HG03103 (cell line): Measurements from ENCODE around the gene OVOL2.
"Not testable (repeated sequence)": the region's sequence is repeated elsewhere in the genome, so short reads cannot be mapped to it uniquely, and the experiment has no call there.

Experiments used
- ATAC-seq: cut with Tn5 transposase; IDR thresholded peaks from one replicate; pipeline ENCODE4 v1.9.1; 2021; ENCODE audit warnings: low read depth; ENCODE audit not compliant: unreplicated experiment

OVOL2 gene

DNA sequence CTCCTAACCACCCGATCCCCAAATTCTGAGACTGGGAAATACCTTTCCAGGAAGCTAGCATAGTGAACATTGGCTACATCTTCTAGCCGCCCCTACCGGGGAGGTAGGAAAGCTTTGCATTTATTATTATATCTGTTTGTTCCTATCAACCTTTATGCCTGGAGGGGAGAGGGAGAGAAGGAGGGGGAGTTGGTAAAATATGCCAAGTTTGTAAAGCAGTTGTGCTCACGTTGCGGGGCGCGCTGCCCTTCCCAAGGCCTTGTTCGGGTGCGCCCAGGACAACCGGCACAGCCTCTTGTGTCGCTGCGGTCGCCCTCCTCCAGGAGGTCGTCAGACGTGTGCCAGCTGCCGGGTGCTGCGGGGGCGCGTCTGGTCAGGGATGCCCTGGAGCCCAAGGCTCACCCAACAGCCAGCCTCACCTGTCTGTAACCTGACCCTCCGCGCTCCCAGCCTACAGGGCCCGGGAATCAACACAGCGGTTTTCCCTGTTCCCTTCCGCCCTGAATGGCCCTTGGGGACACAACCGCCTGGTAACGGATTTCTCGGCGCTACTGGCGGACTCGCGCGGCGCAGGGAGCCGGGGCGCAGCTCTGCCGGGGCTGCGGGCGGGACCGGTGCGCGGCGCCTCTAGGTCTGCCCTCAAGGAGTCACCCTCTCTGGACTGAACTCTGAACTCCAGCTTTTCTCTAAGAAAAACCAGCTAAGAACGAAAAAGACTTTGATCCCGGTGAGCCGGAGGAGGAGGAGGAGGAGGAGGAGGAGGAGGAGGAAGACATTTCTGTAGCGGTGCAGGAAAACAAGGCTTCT is 1.1 kb upstream of the OVOL2 start:
- no peak for ATAC-seq

- ATAC-seq, result no peak
Observed at GRCh38 chr20:18057994-18058349, 256 bp upstream of the OVOL2 start.

- no peak for ATAC-seq
Observed at GRCh38 chr20:18056174-18057100, 1.3 kb downstream of the OVOL2 start.

DNA sequence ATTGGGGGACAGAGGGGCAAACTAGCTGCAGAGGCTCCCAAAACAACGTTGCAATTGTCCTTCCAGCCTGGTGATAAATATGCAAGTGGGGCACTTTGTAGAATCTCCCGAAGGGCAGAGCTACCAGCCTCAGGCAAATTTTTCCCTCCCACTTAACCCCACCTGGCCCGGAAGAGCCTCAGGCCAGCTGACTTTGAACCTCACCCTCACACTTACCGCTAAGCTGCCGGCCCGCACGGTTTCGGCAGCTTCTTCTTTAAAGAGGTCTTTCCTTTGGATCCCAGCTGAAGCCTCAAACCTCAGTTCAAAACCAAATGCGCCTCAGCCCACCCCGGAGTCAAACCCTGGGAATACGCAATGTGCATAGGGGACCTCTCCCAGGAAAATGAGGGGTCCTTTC is 2.5 kb downstream of the OVOL2 start:
- ATAC-seq, result no peak

DNA sequence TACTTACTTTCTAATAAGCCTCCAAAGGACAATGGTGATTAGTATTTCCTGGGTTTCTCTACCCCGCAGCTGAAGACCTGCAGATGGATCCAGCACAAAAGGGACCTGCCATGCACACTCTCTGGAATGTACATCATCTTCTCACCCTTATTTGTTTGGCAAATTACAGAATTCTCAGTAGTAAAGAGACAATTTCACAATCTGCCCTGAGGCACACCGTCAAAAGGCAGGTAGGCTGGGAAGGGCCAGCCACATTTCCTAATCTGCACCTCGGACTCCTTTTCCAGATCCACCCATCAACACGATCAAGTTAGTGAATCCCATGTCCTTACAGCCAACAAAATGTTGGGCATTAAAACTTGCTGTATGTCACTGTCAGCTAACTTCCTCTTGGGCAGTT is 4.9 kb downstream of the OVOL2 start:
- no peak for ATAC-seq

GRCh38 chr20:18050628-18051027 is 7.1 kb downstream of the OVOL2 start:
- no peak for ATAC-seq

GRCh38 chr20:18048176-18048575 is 9.5 kb downstream of the OVOL2 start:
- no peak for ATAC-seq

DNA sequence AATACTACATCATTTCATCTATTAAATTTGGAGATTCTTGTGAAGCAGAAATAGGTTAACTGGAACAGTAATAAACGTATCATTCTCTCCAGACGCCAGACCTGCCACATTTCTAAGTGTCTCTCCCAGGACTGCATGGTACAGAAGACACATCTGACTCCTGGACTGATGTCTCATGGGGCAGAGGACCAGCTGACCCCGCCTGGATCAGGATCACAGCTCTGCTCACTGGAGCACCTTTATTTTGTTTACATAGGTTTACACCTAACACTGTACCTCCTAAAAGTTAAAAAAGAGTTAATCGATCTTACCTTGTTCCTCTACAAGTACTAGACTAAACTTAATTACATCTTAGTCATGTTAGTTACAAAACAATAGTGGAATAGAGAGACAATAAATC is 11.2 kb downstream of the OVOL2 start:
- no peak for ATAC-seq

DNA sequence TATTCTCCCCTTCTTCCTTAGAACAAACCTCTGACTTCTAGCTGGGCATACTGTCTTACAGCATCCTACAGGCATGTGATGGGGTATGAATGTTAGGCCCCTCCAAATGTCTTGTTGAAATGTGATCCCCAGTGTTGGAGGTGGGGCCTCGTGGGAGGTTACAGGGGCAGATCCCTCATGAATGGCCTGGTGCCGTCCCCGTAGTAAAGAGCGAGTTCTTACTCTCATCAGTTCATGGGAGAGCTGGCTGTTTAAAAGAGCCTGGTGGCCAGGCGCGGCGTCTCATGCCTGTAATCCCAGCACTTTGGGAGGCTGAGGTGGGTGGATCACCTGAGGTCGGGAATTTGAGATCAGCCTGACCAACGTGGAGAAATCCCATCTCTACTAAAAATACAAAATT is 15.5 kb downstream of the OVOL2 start:
- ATAC-seq, result no peak

GRCh38 chr20:18041462-18041861 is 16.3 kb downstream of the OVOL2 start:
- no peak for ATAC-seq

- no peak for ATAC-seq
Observed at GRCh38 chr20:18039063-18039462, 18.7 kb downstream of the OVOL2 start.

GRCh38 chr20:18034039-18034438 is 23.7 kb downstream of the OVOL2 start:
- ATAC-seq, result no peak

DNA sequence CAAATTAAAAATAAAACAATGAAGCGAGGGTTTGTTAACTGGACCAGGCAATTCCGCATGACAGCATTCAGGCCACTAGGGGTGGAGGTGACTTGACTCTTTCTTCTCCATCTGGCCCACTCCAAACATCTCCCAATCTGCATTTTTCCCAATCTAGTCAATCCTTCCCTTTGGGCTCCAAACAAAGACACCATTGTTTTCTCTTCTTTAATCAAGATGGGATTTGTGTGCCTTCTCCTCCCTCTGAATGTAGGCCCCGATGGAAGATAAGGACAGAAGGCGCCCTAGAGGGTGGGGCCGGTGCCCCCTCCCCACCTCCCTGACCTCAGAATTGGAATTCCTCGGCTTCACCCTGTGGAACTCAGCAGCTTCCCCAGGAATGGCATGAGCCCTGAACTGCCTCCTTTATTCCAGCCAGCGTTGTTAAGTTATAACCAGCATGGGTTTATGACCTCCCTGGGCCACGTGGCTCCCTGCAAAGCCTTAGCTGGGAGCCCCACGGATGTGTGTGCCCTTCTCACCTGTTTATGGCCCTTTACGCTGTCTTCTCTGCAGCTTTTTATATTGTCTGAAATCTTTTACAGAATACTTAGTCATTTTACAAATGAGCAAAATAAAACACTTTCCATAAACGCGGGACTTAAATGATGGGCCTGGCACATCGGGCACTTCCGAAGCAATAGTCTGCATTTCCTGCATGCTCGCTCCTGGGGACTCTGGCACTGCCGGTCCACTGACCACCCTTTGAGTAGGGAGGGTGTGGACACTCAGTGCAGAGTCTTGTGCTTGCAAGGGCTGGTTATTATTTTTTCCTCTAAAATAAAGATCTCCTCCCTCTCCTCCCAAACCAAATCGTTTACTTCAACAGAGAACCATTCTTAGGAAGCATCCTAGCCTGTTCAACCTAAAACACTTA is 24.5 kb downstream of the OVOL2 start:
- ATAC-seq, result no peak

DNA sequence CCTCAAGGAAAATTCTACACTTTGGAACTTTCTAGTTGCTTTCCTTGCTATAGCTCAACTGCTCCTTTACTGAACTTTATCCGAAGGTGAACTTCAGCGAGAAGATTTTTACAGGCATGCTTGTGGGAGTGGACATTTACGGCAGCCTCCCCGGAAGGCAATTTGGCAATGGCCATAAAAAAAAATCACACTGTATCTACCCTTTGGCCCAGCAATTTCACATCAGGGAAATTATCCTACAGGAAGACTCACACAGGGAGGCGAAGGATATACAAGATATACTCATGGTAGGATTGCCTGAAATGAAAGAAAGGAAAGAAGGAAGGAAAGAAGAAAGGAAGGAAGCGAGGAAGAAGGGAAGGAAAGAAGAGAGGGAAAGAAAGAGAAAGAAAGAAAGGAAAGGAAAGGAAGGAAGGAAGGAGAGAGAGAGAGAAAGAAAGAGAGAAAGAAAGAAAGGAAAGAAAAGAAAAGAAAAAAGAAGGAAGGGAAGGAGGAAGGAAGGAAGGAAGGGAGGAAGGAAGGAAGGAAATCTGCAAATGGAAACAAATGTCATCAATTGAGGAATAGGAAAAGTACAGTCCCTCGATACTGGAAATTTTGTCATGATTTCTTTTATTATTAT is 25.7 kb downstream of the OVOL2 start:
- ATAC-seq, result no peak

- ATAC-seq, result no peak
Observed at GRCh38 chr20:18031050-18031449, 26.7 kb downstream of the OVOL2 start.

GRCh38 chr20:18030020-18030419 is 27.7 kb downstream of the OVOL2 start:
- no peak for ATAC-seq

DNA sequence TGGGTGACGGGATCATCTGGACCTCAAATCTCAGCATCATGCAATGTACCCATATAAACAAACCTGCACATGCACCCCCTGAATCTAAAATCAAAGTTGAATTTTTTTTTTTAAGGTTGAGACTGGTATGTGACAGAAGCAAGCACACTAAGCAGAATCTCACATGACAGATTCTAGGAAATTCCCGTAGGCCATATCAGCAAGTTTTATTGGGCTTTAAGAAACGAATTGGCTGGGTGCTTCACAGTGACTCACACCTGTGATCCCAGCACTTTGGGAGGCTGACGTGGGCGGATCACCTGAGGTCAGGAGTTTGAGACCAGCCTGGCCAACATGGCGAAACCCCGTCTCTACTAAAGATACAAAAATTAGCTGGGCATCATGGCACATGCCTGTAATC is 30.7 kb downstream of the OVOL2 start:
- not testable (repeated sequence) for ATAC-seq

DNA sequence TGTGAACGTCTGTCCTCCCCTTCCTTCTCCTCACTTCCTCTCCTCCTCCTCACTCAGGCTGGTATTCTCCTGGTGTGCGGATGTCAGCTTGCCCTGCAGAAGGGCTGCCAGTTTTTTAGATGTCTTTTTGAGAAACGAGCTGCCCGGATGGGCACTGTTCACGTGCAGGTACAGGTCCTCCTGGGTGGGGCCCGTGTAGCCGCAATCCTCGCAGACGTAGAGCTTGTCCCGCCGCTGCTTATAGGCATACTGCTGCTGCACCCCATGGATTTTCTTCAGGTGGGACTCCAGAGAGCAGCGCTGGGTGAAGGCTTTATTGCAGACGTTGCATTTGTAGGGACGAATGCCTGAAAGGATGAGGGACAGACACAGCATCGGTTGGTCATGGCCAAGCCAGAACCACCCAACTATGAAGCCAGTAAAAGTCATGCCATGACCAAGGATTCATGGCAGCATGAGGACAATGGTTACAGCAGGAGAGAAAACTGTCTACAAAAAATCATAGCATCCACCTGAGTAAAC is 33.0 kb downstream of the OVOL2 start:
- ATAC-seq, result no peak

GRCh38 chr20:18020931-18021330 is 36.8 kb downstream of the OVOL2 start:
- no peak for ATAC-seq

GRCh38 chr20:18019068-18019467 is 38.6 kb downstream of the OVOL2 start:
- no peak for ATAC-seq
